Jurkat, Clone E6-1 (cell line): ENCODE results near the gene MDFI.

Experiments
- DNase-seq: peaks from one replicate; pipeline ENCODE4 v3.0.0-alpha.2; 2011; ENCODE audit warnings: low read depth, low spot score
- H3K4me3 ChIP-seq: 2 replicates; pipeline ENCODE4 v1.5.1; 2011; ENCODE audit warnings: mild to moderate bottlenecking, low read length, control low read depth, moderate library complexity

MDFI gene

GRCh38 chr6:41644297-41644879, 6.1 kb downstream of the MDFI start:
- H3K4me3 ChIP-seq = no peak overlapping the region
- no peak for DNase-seq

DNA sequence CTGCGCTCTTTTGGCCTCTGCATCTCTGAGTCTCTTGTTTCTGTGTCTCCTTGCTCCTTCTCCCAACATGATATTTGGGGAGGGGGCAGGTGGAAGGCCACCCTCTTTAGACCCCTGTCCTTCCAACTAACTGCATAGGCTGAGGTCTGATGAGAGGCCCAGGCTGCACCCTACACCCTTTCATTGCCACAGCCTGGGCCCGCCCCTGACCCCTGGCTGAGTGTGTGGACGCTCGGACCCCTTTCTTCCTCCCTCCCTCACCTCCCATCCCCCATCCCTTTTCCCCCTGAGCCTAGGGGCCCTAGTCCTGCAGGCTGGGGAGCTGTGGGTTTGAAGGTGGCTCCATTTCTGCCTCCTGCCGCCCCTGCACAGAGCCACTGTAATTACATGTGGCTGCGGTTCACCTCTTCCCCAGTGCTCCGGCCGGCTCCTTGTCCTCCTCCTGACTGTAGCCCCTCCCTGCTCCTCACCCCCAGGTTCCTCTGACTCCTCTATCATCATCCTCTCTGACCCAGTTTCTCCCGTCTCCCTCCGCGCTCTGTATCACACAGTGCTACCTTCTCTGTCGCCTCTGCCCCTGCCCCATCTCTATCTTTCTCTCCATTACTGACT, 6.8 kb downstream of the MDFI start:
- DNase-seq = no peak
- H3K4me3 ChIP-seq = no peak overlapping the region

GRCh38 chr6:41646026-41646795, 7.9 kb downstream of the MDFI start:
- no peak overlapping the region for H3K4me3 ChIP-seq
- no peak for DNase-seq

GRCh38 chr6:41647061-41647511, 8.8 kb downstream of the MDFI start:
- DNase-seq = no peak
- no peak overlapping the region for H3K4me3 ChIP-seq

GRCh38 chr6:41648070-41648585, 9.9 kb downstream of the MDFI start:
- no peak overlapping the region for H3K4me3 ChIP-seq
- no peak for DNase-seq

DNA sequence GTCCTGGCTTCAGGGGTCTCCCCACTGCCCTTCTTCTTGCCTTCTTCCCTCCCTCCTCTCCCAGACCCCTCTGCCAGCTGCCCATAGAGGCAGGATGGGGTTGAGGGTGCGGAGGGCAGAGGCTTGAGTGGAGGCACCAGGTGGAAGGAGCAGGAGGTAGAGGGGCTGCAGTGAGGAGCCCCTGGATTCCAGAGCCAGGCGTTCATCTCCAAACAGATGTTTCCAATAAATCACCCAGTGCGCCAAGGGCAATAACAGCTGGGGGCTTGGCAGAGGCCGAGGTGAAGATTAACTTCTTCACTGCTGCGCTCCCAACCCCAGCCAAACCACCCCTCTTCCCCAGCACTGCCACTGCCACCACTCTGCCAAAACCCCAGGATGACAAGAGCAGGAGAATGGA, 10.7 kb downstream of the MDFI start:
- no peak overlapping the region for H3K4me3 ChIP-seq
- no peak for DNase-seq

DNA sequence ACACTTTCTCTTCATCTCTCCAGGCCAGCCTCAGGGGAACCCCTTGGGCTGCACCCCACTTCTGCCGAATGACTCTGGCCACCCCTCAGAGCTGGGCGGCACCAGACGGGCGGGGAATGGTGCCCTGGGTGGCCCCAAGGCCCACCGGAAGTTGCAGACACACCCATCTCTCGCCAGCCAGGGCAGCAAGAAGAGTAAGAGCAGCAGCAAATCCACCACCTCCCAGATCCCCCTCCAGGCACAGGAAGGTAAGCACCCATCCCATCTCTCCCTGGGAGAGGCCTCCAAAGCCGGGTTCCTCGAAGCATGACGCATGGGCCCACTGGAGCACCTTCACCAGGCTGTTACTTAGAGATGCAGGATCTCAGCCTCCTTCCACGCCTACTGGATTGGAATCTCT, 11.3 kb downstream of the MDFI start:
- H3K4me3 ChIP-seq = no peak overlapping the region
- no peak for DNase-seq

- H3K4me3 ChIP-seq = no peak overlapping the region
- DNase-seq = no peak
These were observed 11.9 kb downstream of the MDFI start for GRCh38 chr6:41650120-41650519.

- no peak for DNase-seq
- no peak overlapping the region for H3K4me3 ChIP-seq
These were observed 13.1 kb downstream of the MDFI start for GRCh38 chr6:41651246-41651961.

DNA sequence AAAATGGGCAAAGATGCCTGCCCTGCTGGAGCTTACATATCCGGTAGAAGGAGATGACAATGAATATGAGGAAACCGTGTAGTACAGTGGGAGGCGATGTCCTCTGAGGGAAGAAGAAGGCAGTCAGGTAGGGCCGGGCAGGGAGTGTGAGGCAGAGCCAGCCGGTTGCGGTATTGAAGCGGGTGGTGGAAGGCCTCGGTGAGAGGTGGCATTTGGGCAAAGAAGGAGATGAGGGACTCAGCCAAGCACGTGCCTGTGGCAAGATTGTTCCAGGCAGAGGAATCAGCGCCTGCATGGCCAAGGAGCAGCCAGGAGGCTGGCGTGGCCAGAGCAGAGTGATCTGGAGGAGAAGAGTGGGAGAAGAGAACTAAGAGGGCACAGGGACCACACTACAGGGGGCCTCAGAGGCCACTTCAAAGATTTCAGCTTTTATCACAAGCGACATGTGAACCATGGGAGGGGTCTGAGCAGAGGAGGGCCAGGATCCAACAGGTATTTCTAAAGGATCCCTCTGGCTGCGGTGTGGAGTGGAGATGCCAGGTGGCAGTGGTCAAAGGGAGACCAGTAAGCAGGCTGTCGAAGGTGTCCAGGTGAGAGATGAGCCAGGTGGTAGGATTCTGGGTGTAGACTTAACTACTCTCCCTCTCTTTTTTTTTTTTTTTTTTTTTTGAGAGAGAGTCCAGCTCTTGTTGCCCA, 13.8 kb downstream of the MDFI start:
- H3K4me3 ChIP-seq = no peak overlapping the region
- DNase-seq = no peak

DNA sequence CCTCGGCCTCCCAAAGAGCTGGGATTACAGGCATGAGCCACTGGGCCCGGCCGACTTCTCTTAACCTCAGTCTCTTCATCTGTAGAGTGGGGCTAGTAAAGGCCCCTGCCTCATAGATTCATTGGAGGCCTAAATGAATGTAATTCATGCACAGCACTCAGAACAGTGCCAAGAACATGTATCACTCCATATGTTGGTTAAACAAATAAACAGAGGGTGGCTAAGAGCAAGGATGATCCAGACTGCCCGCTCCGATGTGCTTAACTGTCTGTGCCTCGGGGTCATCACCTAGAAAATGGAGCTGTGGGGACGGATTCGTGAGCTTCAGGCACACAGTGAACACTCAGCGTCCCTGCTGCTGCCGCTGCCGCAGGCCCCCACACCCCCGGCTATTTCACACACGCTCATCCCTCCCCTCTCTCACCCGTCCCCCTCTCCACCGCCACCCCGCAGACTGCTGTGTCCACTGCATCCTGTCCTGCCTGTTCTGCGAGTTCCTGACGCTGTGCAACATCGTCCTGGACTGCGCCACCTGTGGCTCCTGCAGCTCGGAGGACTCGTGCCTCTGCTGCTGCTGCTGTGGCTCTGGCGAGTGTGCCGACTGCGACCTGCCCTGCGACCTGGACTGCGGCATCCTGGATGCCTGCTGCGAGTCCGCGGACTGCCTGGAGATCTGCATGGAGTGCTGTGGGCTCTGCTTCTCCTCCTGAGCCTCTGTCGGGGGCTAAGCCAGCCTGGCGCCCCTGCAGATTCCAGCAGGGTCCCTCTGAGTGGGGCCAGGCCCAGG, 14.8 kb downstream of the MDFI start:
- DNase-seq = no peak
- H3K4me3 ChIP-seq = no peak overlapping the region

DNA sequence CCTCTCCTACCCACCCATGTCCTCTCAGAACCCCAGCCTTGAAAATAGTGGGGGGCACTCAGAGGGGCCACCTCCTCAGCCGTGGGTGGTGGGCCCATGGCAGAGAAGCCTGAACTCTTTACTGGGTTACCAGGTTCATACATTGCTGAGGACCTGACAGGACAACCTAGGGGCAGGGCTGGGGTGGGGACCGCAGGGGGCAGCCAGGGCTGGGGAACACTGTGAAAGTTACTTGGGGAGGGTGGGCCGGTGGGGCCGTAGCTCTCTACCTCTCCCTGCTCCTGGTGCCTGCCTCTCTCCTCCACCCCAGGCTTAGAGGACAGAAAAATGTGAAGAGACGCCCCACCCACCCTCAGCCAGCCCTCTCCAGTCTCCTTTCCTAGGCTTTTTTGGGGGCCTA, 15.4 kb downstream of the MDFI start:
- no peak overlapping the region for H3K4me3 ChIP-seq
- no peak for DNase-seq

- DNase-seq = no peak
- H3K4me3 ChIP-seq = no peak overlapping the region
These were observed 16.0 kb downstream of the MDFI start for GRCh38 chr6:41654151-41654697.

- H3K4me3 ChIP-seq = no peak overlapping the region
- DNase-seq = no peak
These were observed 16.5 kb downstream of the MDFI start for GRCh38 chr6:41654698-41655151.

DNA sequence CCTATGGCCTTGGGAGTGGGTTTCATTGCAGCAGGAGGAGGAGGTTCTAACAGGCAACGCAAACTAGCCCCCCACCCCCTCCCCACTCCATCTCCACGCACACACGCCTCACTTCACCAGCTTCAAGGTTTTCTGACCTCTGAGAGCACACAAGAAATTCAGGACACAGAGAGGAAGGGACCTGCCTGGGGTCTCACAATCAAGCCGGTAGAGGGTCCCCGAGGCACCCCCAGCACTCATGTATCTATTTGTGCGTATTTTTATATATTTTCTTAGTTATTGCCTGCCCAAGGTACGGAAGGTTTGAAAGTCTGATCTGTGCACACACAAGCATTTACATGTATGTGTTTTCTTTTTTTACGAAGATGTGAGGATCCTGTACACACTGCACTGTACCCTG, 16.9 kb downstream of the MDFI start:
- H3K4me3 ChIP-seq = no peak overlapping the region
- DNase-seq = no peak

DNA sequence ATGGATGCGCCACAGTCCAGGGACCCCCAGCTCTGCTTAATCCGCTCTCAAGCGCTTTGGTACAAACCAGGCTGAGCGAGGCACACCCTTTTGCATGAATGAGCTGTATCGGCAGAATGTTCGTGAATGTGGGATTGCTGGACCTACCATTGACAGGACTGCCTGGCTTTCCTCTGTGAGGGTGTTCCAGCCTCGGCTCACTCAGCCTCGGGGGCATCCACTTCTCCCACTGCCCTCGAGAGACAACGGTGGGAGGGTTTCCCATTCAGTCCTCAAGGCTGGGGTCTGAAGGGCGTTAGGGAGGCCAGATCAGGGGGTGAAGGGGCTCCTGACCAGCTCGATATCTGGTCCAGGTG, 17.4 kb downstream of the MDFI start:
- no peak overlapping the region for H3K4me3 ChIP-seq
- no peak for DNase-seq

DNA sequence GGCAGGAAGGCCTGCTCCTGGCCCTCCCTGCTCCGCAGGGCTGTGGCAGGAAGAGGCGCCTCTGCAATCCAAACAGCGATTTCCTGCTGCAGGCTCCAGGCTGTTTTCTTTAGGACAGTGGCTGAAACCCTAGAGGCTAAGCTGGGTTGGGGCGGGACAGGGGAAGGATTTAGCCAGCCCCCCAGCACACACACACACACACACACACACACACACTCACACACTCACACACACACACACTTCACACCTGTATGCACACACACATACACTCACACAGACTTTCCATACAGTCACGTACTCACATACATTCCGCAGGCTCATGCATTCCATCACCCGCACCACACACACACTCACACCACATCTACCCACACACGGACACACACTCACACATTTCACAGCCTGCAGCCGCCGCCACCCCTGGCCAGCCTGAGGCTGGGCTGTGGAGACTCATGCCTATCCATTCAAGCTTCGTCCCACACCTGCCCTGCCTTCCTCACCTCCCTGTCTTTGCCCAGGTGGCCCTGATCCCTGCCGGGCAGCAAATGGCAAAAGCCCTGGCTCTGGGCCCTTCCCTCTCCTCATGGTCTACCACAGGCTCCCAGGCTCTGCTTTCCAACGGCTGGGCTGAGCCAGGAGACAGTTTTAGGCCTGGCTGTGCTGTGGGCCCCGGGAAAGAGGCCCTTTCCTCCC, 17.9 kb downstream of the MDFI start:
- DNase-seq = no peak
- no peak overlapping the region for H3K4me3 ChIP-seq
